ENCODE results near the gene CDC42BPA. TPM values are rescaled to one million over a fixed set of nuclear protein-coding genes. Genes with fewer than 3 reads are reported as not detected.
A peak's percentile ranks its signal among the peaks of the same experiment; 100 is the strongest.

The CDC42BPA gene
- total RNA-seq, 8 experiments from 2014 or later: 36.0 to 89.0 (median 67.4) TPM

DNA sequence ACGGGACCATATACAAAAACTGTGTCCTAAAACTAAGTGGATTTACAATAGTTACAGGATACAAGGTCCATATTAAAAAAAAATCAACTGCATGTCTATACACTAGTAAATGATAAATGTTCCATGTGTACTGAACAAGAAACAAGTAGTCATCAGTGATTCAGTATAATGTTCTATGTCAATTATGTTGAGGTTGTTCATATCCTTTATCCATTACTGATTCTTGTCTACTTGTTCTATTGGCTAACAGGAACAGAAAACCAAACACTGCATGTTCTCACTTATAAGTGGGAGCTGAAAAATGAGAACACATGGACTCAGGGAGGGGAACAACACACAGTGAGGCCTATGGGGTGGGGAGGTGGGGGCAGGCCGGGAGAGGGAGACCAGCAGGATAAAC lies 90.5 kb downstream of the CDC42BPA start:
- Histone ChIP-seq H3K4me3 (no peak overlapping the region), H3K4me1 (replicated peaks in 1 of 2) (no peaks in the 10 kb centered on the region), H3K27ac (no peak overlapping the region)
- no peak for ATAC-seq (replicated peaks in 6 of 8)
- in situ Hi-C loops (cut with MboI; ENCODE audit: low pct_unique_long_range_greater_than_20kb in 2 of 9, low sequenced_read_pairs in 9 of 9, unreplicated experiment in 9 of 9): loop anchor here in 3 of 9 experiments (25.0 kb wide), 2 partner anchors 110 to 210 kb away; no protein-coding TSS in a partner anchor
- 80 to 100% (median 100%) methylated on average over 1 to 2 of the region's 2 CpGs for WGBS, 10 experiments

DNA sequence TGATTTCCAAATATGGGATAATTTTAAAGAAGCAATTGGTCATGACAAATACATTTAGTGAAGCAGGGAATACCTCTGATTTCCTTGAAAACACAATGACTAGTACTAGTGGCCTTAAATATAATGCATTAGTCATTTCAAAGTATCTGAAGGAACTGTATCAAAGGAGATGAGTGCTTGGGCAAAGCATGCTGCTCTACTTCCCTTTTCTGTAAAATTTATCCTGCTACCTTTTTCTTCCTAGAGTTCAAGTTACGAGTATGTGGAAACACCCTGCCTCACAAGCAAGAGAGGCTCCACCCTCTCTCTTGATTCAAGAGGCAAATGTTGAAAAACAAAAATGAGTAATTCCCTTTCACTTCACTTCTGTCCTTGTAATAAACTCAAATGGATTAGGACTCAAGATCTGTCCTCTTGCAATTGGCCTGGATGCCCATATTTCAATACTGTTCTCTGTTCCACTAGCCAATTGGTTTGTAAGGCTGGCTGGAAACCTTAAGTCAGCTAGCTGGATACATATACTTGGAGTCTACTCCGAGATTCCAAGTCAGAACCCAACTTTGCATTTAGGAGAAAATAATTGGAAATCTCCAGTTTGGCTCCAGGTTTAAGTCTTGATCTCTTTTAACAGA lies 92.5 kb downstream of the CDC42BPA start:
- Histone ChIP-seq H3K4me1 (replicated peaks in 1 of 2) (no peaks in the 10 kb centered on the region), H3K4me3 (no peak overlapping the region), H3K27ac (no peak overlapping the region)
- ATAC-seq (replicated peaks in 6 of 8): peak in 3 of 8 experiments; percentile 9 to 84 (median 77)
- WGBS, 10 experiments: 44 to 100% (median 90%) methylated on average over 1 to 2 of the region's 2 CpGs; no CpG with 5 or more reads in 2 of the 10 experiments
- in situ Hi-C loops (cut with MboI; ENCODE audit: low pct_unique_long_range_greater_than_20kb in 2 of 9, low sequenced_read_pairs in 9 of 9, unreplicated experiment in 9 of 9): loop anchor here in 3 of 9 experiments (25.0 kb wide), 2 partner anchors 111 to 211 kb away; no protein-coding TSS in a partner anchor

DNA sequence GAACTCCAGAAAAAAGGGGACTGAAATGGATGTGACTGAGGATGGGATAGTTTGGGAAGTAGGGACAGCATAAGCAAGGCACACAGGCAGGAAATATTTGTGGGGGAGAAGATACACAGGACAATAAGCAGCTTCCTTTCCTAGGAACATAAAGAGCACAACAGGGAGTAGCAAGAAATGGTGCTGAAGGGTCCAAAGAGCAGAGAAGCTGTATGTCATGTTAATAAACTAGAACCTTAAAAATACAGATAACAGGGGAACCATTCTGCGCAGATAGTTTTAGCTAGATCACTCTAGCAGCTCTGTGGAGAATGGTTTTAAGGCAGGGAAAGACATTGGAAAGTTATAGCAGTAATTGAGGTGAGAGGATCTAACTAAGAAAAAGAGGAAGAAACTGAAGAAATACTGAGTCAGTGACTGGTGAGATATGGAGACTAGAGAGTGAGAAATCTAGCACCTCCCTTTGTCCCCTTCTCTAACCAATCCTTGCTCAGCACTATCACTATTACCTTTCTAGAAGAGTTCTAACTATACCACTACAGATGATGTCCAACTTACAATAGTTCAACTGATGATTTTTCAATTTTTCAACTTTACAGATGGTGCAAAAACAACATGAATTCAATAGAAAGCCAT lies 95.0 kb downstream of the CDC42BPA start:
- WGBS, 10 experiments: 89 to 100% (median 100%) methylated on average over 1 of the region's 1 CpG; no CpG with 5 or more reads in 3 of the 10 experiments
- peaks cover 0 to 2% of the 10 kb centered on the region in 2 donors for H3K4me1 ChIP-seq (replicated peaks in 1 of 2)
- in situ Hi-C loops (cut with MboI; ENCODE audit: low pct_unique_long_range_greater_than_20kb in 2 of 9, low sequenced_read_pairs in 9 of 9, unreplicated experiment in 9 of 9): no loop called here
- H3K4me3 ChIP-seq: no peak overlapping the region
- H3K27ac ChIP-seq: no peak overlapping the region
- no peak for ATAC-seq (replicated peaks in 6 of 8)

DNA sequence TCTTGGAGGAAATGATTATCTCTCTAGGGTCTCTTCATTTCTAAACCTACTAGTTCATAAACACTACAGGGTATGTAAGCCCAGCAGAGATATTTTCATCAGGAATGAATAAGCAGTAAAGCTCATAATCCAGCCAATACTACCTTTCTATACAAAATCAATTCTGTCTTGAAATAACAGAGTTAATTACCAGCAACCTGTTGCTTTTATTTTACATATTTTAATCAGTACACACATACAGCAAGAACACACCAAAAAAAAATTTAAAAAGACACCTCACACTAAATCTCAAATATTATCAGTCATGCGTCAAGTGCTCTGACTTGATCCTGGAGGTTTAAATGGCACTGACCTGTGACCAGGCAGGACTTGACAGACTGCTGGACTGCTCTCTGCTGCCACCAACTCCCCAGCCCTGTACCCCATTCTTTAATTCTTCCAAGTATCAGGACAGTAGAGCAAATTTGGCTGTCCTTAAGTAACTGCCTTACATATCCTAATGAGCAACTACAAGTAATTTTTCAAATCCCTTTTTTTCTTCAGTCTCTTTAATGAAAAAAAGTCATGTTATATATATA lies 98.5 kb downstream of the CDC42BPA start:
- no peak for ATAC-seq (replicated peaks in 6 of 8)
- in situ Hi-C loops (cut with MboI; ENCODE audit: low pct_unique_long_range_greater_than_20kb in 2 of 9, low sequenced_read_pairs in 9 of 9, unreplicated experiment in 9 of 9): loop anchor here in 1 of 9 experiments (10.0 kb wide), 1 partner anchor 55 kb away; no protein-coding TSS in a partner anchor
- WGBS, 10 experiments: 88 to 100% (median 100%) methylated on average over 1 of the region's 1 CpG; no CpG with 5 or more reads in 6 of the 10 experiments
- H3K4me1 ChIP-seq (replicated peaks in 1 of 2): peaks cover 0 to 2% of the 10 kb centered on the region in 2 donors
- H3K4me3 ChIP-seq: no peak overlapping the region
- no peak overlapping the region for H3K27ac ChIP-seq

DNA sequence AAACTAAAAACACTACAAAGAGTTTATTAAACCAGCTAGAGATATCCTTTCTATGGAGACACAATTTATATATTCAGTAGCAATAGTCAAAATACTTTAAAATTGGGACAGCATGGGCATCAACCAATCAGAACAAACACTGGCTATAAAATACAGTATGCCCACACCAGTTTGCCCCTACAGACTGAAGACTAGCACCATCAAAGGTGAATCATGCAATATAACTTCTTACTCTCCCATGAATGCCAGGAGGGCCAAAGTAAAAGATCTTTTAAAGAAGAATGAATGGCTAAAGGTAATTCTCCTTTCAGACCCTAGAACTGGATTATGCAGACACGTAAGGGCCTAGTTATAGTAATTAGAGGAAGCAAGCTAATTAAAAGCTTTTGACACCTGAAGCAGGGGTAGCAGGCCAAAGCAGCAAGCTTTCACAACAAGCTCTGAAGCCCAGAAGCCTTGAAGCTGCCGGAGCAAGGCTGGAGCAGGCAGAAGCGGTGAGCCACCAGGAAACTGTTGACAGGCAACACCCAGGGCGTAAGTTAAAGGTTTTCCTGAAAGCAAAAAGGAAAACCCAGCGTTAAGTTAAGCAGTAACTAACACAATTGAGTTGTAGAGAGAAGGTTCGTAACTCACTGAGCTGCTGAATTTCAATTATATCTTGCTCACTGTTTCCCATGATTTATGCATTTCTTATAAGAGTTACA lies 99.3 kb downstream of the CDC42BPA start:
- no peak overlapping the region for H3K27ac ChIP-seq
- no peak overlapping the region for H3K4me3 ChIP-seq
- in situ Hi-C loops (cut with MboI; ENCODE audit: low pct_unique_long_range_greater_than_20kb in 2 of 9, low sequenced_read_pairs in 9 of 9, unreplicated experiment in 9 of 9): loop anchor here in 1 of 9 experiments (10.0 kb wide), 1 partner anchor 56 kb away; no protein-coding TSS in a partner anchor
- H3K4me1 ChIP-seq (replicated peaks in 1 of 2): peaks cover 0 to 2% of the 10 kb centered on the region in 2 donors
- ATAC-seq (replicated peaks in 6 of 8): no peak
- WGBS, 10 experiments: 39 to 100% (median 71%) methylated on average over 1 to 6 of the region's 6 CpGs

DNA sequence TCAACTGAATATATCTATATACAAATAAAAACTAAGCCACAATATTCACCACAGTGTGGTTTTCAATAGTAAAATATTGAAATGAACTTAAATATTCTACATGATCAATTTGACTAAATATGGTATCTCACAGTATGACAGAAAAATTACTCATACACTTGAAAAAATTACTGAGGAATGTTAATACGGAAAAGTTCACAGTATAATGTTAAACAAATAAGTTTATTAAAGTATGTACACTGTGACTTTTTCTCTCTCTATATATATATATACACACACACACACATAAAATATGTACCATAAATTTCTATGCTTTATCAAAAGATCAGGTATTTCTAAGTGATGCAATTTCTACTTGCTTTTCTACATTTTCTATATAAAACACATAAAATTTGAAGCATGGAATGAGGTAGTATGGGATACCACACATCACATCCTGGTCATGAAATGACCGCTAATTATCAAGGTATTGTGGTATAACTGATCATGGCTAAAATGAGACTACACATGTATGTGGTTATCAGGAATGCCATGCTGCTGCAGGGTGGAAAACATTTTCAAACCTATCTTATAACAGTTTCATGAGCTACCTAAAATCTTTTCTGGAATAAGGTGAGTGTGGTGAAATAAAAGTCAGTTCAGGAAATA lies 102.3 kb downstream of the CDC42BPA start:
- no peak for ATAC-seq (replicated peaks in 6 of 8)
- Histone ChIP-seq H3K27ac (no peak overlapping the region), H3K4me1 (replicated peaks in 1 of 2) (peaks cover 0 to 2% of the 10 kb centered on the region in 2 donors), H3K4me3 (no peak overlapping the region)
- in situ Hi-C loops (cut with MboI; ENCODE audit: low pct_unique_long_range_greater_than_20kb in 2 of 9, low sequenced_read_pairs in 9 of 9, unreplicated experiment in 9 of 9): loop anchor here in 1 of 9 experiments (10.0 kb wide), 1 partner anchor 59 kb away; no protein-coding TSS in a partner anchor
- WGBS, 10 experiments: 79 to 100% (median 93%) methylated on average over 1 to 2 of the region's 2 CpGs; no CpG with 5 or more reads in 1 of the 10 experiments

DNA sequence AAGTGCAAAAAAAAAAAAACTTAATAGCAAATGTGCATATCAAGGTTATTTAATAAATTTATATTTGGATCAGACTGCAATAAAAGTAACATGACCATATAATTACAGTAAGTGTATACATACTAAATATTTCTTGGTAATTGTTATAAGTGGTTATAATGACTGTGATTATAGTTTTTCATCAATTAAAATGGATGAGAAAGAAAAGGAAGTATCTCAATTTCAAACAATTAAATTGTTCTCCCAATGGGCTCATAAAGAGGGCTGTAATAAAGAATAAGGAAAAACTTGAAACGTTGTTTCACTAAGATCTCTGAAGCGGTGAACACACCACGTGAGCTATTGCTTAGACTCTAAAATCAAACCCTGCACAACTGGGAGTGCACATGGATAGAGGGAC lies 104.1 kb downstream of the CDC42BPA start:
- Histone ChIP-seq H3K4me3 (no peak overlapping the region), H3K4me1 (replicated peaks in 1 of 2) (no peaks in the 10 kb centered on the region), H3K27ac (no peak overlapping the region)
- in situ Hi-C loops (cut with MboI; ENCODE audit: low pct_unique_long_range_greater_than_20kb in 2 of 9, low sequenced_read_pairs in 9 of 9, unreplicated experiment in 9 of 9): loop anchor here in 1 of 9 experiments (10.0 kb wide), 1 partner anchor 61 kb away; no protein-coding TSS in a partner anchor
- ATAC-seq (replicated peaks in 6 of 8): no peak
- 60 to 100% (median 94%) methylated on average over 1 to 3 of the region's 3 CpGs; no CpG with 5 or more reads in 2 of the 10 experiments for WGBS, 10 experiments

DNA sequence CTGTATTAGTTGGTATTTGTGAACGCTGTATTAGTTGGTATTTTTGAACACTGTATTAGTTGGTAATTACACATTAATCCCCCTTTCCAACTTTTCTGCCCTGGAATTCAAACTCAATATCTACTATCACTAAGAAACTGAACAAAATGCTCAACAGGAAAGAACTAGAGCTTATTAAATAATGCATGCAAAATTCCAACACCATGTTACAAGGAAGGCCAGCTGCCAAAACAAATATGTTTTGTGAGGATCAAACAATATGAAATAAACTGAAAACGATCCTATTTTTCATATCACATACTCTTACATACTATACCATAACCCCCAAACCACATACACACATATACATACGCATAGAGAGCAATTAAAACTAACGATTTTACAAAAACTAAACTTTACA lies 104.9 kb downstream of the CDC42BPA start:
- Histone ChIP-seq H3K27ac (no peak overlapping the region), H3K4me3 (no peak overlapping the region), H3K4me1 (replicated peaks in 1 of 2) (no peaks in the 10 kb centered on the region)
- in situ Hi-C loops (cut with MboI; ENCODE audit: low pct_unique_long_range_greater_than_20kb in 2 of 9, low sequenced_read_pairs in 9 of 9, unreplicated experiment in 9 of 9): loop anchor here in 1 of 9 experiments (10.0 kb wide), 1 partner anchor 61 kb away; no protein-coding TSS in a partner anchor
- ATAC-seq (replicated peaks in 6 of 8): no peak
- 31 to 100% (median 93%) methylated on average over 2 to 4 of the region's 4 CpGs for WGBS, 10 experiments

DNA sequence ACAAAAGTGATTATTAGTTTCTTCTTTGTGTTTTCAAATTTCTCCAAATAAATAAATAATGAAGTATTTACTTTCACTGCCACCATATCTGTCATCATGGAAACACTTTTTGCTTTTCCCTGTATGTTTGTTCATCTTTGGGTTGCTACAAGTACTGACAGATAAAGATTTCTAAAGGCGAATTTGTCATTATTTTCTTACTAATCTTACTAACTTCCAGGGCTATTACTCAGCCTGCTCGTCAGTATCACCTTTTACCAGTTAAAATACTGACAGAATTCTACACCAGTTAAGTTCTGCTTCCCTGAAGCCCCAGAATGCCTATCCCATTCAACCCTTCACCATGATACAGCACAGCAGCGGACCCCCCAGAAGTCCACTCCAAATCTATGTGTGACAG lies 106.1 kb downstream of the CDC42BPA start:
- Histone ChIP-seq H3K27ac (no peak overlapping the region), H3K4me1 (replicated peaks in 1 of 2) (no peaks in the 10 kb centered on the region), H3K4me3 (no peak overlapping the region)
- in situ Hi-C loops (cut with MboI; ENCODE audit: low pct_unique_long_range_greater_than_20kb in 2 of 9, low sequenced_read_pairs in 9 of 9, unreplicated experiment in 9 of 9): loop anchor here in 1 of 9 experiments (10.0 kb wide), 1 partner anchor 63 kb away; no protein-coding TSS in a partner anchor
- ATAC-seq (replicated peaks in 6 of 8): no peak
- WGBS, 10 experiments: 88 to 100% (median 94%) methylated on average over 1 to 3 of the region's 3 CpGs; no CpG with 5 or more reads in 1 of the 10 experiments

DNA sequence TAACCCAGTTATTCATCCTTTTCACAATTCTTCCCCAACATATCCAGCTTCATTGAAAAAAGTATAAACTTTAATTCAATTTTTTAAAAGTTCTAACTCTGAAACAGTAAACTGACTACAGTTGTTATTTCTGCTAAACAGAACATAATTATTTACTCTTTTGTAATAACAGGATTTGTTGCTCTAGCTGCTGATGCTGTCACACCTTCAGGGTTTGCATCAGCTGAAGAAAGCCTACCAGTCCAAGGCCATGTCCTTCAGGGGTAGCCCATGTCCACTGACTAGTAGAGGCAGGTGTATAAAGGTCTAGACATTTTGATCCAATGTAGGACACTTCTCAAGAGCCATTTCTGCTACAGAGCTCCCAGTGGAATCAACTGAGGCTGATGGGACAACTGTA lies 107.7 kb downstream of the CDC42BPA start:
- in situ Hi-C loops (cut with MboI; ENCODE audit: low pct_unique_long_range_greater_than_20kb in 2 of 9, low sequenced_read_pairs in 9 of 9, unreplicated experiment in 9 of 9): loop anchor here in 1 of 9 experiments (10.0 kb wide), 1 partner anchor 64 kb away; no protein-coding TSS in a partner anchor
- Histone ChIP-seq H3K4me3 (no peak overlapping the region), H3K27ac (no peak overlapping the region), H3K4me1 (replicated peaks in 1 of 2) (no peaks in the 10 kb centered on the region)
- ATAC-seq (replicated peaks in 6 of 8): no peak

DNA sequence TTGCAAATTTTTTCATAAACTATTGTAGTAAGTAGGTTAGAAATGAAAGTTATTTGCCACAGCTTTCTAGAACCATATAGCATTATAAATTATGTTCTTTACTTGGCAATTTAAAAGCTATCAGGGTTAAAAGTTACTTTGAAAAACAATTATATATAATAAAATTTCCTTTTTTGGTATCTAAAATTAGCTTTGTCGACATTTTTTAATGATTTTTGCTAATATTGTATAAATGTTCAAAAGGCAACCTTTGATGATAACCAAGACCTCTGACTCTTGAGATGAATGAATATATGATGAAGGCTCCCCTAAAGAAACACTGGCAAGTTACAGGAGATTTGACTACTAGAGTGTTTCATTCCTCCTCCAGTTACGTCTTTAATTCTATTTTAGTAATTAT lies 121.2 kb downstream of the CDC42BPA start:
- 88 to 100% (median 95%) methylated on average over 2 of the region's 2 CpGs for WGBS, 10 experiments
- H3K4me3 ChIP-seq: no peak overlapping the region
- no peak overlapping the region for H3K27ac ChIP-seq
- ATAC-seq (replicated peaks in 6 of 8): no peak
- in situ Hi-C loops (cut with MboI; ENCODE audit: low pct_unique_long_range_greater_than_20kb in 2 of 9, low sequenced_read_pairs in 9 of 9, unreplicated experiment in 9 of 9): no loop called here
- H3K4me1 ChIP-seq (replicated peaks in 1 of 2): no peaks in the 10 kb centered on the region

DNA sequence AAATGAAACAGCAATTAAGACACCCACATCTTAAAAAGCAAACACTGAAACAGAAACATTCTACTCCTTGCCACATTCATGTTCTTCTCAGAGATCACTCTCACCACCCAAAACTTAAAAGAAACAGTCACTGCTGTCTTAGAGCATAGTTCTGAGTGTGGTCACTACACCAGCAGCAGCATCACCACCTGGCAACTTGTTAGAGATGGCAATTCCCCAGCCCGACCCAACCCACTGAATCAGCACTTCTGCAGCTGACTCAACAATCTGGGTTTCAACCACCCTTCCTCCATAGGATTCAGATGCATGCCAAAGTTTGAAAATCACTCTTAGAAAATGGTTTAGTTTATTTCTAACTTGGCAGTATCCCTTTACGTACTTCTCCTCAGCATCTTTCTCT lies 126.1 kb downstream of the CDC42BPA start:
- peak in 4 of 8 experiments; percentile 8 to 100 (median 80) for ATAC-seq (replicated peaks in 6 of 8)
- Histone ChIP-seq H3K4me1 (replicated peaks in 1 of 2) (no peaks in the 10 kb centered on the region), H3K27ac (no peak overlapping the region), H3K4me3 (no peak overlapping the region)
- in situ Hi-C loops (cut with MboI; ENCODE audit: low pct_unique_long_range_greater_than_20kb in 2 of 9, low sequenced_read_pairs in 9 of 9, unreplicated experiment in 9 of 9): no loop called here
- 11 to 100% (median 74%) methylated on average over 1 to 2 of the region's 2 CpGs for WGBS, 10 experiments
